Ecto neural progenitor cell (in vitro differentiated cells): ENCODE measurements around the gene SULT2B1.
"Not testable (repeated sequence)": the region's sequence is repeated elsewhere in the genome, so short reads cannot be mapped to it uniquely, and the experiment has no call there.

Experiments
- DNase-seq: peaks from one replicate; pipeline ENCODE4 v3.0.0-alpha.2; 2018; ENCODE audit warnings: low spot score

SULT2B1 gene

DNA sequence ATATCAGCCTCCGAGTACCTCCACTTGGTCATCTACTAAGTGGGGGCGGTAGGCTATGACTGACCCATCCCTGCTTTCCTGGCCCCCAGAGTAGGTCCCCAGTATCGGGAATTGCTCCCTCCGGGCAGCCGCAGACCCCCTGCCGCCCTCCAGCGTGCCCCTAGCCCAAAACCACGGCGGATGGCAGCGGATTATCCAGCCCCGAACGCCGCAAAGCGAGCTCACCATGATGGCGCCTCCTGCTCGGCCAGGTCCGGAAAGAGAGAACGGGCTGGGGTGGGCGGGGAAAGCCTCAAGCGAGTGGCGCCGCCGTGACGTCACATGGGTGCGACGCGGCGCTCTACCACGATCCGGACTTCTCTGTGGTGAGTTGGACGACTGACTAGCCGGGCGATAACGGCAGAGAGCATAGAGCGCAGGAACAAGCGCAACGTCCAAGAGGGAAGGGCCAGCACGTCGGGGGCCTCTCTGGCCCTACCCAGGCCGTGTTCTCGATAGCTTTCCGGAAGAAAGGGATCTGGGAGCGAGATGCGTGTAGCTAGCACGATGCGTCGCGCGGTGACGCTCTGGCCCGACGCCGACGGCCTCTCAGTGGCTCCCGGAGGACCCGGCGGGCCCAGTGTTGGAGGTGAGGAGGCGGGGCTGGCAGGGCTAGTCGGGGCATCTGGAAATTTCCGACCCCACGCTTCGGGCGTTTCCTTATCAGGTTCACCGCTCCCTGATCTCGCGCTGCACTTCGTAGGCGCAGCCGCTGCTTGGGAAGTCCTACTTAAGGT lies 67.1 kb downstream of the SULT2B1 start, which contains the start of the genes RPL18 and SPHK2:
Gene RPL18 (minus strand): TSS at position 263 of the 776 bp plus-strand sequence. CDS start 35 bp downstream, at position 228.
Gene SPHK2 (plus strand): TSS at position 591 of the 776 bp plus-strand sequence. CDS start 1,009 bp downstream, outside the sequence.
- DNase-seq, result peak; percentile 99

DNA sequence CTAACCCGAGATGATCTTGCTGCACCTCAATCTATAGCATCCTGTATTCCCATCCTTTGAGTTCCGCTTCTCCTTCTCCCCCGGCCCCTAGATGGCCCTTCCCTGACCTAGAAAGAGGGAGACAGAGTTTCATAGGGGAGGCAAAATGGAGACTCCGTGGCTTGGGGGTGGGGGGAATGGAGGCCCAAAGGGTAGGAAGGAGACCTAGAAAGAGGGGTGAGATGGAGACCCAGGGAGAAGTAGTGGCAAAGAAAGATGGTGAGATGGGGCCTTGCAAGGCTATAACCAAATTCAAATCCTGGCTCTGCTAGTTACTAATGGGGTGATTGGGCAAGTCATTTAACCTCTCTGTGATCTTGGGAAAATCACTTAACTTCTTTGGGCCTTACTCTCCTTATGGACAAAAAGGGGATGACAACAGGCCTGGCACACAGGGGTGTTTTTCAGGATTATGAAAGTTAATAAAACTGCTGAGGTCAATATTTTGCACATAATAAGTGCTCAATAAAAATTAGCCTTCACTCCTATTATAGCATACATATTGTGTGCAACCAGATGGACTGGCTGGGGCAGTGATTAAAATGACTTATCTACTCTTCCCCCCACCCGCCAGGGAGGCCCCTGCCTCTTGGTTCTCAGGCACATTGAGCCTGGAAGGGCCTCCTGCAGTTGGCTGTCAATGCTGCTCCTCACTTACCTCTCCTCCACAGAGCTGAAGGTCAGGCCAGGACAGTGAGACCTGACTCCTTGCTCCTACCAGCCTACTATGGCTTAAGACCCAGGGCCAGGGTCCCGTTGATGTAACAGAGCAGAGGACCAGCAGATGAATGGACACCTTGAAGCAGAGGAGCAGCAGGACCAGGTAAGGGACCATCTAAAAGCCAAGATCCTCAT lies 68.0 kb downstream of the SULT2B1 start:
- DNase-seq, result no peak

DNA sequence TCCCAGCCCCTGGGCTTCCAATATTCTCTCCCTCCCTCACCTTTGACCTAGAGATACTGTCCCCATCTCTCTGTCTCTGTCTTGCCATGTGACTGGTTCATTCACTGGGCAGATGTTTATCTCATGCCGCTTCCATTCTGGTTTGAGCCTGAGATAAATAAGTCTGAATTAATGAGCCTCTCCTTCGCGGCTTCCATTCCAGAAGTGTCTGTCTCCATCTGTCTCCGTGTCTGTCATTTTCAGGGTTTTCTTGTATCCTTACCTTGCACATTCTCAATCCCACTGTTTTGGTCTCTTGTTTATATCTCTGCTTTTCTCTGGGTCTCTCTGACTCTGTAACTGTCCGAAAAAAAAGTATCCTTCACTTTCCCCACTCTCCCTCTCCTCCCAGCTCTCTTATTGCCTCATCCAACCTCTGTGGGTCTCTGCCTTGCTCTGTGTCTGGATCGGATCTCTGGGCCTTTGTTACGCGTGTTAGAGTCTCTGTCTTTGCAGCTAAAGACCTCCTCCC lies 71.6 kb downstream of the SULT2B1 start:
- DNase-seq, result peak; percentile 45

DNA sequence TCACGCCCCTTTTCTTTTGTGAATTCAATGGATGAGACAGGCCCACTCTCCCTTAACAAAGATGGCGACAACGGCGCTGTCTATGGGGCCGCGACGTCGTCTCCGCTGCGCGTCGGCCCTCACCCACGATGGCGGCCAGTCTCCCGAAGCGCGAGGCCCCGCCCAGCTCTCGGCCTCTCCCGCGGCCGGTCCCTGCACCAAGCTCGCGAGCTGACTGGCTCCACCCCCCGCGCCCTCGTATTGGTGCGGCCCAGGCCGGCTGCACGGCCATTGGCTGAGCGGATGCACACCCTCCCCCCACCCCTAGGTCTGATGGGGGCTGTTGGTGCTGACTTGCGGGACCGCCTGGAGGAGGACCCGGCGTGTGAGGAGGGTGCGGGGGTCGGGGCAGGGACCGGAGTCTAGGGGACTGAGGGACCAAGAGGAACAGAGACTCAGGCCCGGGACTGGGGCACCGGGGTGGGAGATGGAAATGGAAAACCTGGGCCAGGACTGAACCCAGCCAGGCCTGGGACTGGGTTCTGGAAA lies 72.2 kb downstream of the SULT2B1 start:
- peak; percentile 99 for DNase-seq

DNA sequence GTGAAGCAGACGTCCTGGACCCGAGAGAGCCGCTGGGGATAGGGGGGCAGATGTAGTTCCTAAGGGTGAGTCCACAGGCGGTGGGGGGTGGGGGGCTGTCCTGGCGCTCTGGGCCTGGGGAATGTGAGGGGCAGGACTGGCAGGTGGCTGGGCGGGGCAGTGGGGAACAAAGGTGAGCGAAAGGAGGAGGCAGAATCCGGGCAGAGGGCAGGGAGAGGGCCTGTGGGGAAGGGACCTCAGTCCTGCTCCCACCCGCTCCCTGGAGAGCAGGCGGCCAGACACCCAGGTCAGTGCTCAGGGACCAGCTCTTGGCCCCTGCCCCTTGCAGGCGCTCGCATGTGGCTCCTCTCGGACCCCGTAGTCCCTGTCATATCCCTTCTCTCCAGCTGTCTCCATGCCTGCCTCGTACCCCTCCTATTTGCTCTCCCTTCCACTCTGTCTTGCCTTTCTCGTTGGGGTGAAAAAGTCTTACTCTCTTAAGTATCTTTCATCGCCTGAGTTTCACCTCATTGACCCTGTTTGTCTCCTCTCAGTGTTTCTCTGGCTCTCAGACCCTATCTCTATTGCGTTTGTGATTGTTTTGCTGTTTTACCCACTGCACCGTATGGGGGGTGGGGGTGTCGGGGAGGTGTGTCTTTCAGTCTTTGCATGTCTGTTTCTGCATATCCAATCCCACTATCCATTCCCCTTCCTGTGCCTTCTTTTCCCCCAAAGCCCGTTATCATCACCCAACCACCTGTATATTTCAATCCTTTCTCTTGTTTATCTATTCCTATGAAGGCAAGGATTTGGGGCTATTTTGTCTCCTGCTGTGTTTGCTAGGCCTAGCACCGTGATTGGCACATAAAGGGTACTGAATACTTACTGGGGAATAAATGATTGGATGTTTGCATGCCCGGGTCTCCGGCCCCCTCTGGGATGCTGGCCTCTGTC lies 73.1 kb downstream of the SULT2B1 start:
- DNase-seq, result no peak

DNA sequence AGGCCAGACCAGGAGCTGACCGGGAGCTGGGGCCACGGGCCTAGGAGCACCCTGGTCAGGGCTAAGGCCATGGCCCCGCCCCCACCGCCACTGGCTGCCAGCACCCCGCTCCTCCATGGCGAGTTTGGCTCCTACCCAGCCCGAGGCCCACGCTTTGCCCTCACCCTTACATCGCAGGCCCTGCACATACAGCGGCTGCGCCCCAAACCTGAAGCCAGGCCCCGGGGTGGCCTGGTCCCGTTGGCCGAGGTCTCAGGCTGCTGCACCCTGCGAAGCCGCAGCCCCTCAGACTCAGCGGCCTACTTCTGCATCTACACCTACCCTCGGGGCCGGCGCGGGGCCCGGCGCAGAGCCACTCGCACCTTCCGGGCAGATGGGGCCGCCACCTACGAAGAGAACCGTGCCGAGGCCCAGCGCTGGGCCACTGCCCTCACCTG lies 73.9 kb downstream of the SULT2B1 start:
- DNase-seq, result no peak

DNA sequence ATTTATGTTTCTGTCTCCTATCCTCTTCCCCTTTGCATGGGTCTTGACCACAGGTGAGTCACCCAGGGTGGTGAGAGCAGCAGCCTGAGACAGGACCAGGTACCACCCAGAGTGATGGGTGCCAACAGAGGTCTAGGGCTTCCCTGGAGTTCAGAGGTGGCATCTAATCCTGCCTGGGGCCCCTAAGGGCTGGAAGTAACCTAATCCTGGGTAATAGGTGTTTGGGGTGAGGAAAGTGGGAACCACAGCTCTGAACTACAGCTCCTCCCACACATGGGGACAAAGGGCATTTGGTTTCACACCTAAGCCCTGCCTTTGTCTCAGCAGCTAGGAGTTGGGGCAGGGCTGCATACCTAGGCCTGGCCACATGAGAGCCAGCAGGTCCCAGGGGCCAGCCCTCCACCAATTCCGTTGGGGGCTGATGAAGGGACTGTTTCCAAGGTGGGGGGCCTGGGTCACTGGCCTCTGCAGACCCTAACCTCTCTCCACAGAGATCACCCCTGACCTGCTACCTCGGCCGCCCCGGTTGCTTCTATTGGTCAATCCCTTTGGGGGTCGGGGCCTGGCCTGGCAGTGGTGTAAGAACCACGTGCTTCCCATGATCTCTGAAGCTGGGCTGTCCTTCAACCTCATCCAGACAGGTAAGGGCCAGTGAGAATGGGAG lies 75.4 kb downstream of the SULT2B1 start:
- DNase-seq, result no peak

DNA sequence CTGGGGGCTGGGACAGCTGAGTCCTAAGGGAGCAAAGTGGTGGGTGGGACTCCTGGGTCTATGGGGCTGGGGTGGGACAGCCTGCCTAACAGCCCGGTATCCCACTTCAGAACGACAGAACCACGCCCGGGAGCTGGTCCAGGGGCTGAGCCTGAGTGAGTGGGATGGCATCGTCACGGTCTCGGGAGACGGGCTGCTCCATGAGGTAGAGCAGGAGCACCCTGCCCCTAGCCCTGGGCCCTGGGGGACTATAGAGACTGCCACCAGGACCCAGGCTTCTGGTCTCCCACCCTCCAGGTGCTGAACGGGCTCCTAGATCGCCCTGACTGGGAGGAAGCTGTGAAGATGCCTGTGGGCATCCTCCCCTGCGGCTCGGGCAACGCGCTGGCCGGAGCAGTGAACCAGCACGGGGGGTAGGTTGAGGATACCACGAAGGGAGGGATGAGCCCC lies 75.9 kb downstream of the SULT2B1 start:
- DNase-seq, result no peak

DNA sequence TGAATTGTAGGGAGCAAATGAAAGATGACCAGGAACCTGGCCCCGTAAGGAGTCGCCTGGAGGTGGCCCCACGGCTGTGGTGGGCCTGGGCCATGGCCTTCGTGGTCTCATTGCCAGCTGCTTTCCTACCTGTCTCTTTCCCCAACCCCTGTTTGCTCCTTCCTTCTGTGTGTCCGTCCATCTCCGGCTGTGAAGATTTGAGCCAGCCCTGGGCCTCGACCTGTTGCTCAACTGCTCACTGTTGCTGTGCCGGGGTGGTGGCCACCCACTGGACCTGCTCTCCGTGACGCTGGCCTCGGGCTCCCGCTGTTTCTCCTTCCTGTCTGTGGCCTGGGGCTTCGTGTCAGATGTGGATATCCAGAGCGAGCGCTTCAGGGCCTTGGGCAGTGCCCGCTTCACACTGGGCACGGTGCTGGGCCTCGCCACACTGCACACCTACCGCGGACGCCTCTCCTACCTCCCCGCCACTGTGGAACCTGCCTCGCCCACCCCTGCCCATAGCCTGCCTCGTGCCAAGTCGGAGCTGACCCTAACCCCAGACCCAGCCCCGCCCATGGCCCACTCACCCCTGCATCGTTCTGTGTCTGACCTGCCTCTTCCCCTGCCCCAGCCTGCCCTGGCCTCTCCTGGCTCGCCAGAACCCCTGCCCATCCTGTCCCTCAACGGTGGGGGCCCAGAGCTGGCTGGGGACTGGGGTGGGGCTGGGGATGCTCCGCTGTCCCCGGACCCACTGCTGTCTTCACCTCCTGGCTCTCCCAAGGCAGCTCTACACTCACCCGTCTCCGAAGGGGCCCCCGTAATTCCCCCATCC lies 76.7 kb downstream of the SULT2B1 start:
- DNase-seq, result no peak

DNA sequence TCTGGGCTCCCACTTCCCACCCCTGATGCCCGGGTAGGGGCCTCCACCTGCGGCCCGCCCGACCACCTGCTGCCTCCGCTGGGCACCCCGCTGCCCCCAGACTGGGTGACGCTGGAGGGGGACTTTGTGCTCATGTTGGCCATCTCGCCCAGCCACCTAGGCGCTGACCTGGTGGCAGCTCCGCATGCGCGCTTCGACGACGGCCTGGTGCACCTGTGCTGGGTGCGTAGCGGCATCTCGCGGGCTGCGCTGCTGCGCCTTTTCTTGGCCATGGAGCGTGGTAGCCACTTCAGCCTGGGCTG lies 77.3 kb downstream of the SULT2B1 start:
- no peak for DNase-seq

DNA sequence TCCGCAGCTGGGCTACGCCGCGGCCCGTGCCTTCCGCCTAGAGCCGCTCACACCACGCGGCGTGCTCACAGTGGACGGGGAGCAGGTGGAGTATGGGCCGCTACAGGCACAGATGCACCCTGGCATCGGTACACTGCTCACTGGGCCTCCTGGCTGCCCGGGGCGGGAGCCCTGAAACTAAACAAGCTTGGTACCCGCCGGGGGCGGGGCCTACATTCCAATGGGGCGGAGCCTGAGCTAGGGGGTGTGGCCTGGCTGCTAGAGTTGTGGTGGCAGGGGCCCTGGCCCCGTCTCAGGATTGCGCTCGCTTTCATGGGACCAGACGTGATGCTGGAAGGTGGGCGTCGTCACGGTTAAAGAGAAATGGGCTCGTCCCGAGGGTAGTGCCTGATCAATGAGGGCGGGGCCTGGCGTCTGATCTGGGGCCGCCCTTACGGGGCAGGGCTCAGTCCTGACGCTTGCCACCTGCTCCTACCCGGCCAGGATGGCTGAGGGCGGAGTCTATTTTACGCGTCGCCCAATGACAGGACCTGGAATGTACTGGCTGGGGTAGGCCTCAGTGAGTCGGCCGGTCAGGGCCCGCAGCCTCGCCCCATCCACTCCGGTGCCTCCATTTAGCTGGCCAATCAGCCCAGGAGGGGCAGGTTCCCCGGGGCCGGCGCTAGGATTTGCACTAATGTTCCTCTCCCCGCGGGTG lies 77.8 kb downstream of the SULT2B1 start:
- DNase-seq, result peak; percentile 93

DNA sequence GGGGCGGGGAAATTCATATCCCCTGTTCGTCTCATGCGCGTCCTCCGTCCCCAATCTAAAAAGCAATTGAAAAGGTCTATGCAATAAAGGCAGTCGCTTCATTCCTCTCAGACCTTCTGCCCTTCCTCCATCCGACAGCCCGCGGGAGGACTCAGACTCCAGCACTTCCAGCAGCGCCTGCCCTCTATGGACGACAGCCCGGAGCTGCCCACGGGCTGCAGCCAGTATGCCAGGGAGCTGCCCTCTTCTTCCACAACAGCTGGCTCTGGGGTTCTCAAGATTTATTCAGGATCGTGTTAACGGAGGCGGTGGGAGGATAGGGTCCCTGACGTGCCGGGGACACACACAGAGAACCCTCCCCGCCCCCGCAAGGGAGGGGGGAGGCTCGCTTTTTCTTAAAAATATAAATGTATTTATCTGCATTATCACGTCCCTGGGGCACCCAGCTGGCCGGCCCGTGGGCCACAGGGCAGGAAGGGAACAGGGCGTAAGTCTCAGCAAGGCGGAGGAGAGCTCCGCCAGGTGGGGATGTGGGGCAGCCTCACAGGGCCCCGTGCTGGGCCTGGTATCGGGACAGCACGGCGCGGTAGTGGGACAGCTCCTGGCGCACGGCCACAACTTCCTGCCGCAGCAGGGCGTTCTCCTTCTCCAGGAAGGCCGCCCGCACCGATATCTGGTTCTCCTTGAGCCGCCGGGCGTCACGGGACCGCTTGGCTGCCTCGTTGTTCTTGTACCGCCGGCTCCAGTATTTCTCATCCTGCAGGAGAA lies 78.5 kb downstream of the SULT2B1 start:
- DNase-seq, result peak; percentile 72

DNA sequence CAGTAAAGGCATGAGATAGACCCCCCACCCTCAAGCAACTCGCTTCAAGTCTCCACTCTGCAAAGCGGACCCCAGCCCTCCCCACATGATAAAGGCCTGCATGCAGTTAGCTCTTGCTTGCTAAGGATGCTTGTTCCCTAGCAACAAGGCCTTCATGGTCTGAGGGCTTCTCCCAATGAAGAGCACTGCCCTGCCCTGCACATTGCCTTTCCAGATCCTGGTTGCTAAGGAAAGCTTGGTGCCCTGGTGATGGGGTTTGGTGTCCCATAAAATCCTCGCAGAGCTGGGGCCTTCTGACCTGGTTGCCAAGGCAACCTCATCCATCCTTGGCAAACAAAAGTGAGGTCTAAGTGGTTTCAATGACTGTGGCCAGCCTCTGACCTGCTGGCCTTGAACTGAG lies 79.3 kb downstream of the SULT2B1 start:
- no peak for DNase-seq

DNA sequence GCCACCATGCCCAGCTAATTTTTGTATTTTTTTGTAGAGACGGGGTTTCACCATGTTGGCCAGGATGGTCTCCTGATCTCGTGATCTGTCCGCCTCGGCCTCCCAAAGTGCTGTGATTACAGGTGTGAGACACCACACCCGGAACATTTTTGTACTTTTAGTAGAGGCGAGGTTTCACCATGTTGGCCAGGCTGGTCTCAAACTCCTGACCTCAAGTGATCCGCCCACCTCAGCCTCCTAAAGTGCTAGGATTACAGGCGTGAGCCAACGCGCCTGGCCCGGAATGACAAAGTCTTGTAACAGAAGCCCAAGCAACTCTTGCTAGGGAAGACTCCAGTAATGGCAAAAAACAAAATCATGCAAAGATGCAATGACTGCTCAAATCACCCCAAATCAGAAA lies 80.3 kb downstream of the SULT2B1 start:
- not testable (repeated sequence) for DNase-seq

DNA sequence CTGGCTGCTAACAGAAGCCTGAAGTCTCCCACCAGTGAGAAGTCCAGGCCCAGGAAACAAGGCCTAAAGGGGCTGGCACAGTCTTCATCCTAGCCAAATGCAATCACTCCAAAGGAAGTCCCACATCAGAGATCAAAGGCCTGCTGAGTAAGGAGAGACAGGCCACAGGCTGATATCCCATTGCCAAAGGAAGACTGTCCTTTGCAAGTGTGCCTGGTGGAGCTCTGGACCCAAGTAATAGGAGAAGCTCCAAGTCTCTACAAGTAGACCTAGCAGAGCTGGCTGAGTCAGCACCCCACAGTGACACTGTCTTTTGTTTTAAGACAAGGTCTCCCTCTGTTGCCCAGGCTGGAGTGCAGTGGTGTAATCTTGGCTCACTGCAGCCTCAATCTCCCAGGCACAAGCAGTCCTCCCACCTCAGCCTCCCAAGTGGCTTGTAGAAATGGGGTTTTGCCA lies 80.7 kb downstream of the SULT2B1 start:
- no peak for DNase-seq

DNA sequence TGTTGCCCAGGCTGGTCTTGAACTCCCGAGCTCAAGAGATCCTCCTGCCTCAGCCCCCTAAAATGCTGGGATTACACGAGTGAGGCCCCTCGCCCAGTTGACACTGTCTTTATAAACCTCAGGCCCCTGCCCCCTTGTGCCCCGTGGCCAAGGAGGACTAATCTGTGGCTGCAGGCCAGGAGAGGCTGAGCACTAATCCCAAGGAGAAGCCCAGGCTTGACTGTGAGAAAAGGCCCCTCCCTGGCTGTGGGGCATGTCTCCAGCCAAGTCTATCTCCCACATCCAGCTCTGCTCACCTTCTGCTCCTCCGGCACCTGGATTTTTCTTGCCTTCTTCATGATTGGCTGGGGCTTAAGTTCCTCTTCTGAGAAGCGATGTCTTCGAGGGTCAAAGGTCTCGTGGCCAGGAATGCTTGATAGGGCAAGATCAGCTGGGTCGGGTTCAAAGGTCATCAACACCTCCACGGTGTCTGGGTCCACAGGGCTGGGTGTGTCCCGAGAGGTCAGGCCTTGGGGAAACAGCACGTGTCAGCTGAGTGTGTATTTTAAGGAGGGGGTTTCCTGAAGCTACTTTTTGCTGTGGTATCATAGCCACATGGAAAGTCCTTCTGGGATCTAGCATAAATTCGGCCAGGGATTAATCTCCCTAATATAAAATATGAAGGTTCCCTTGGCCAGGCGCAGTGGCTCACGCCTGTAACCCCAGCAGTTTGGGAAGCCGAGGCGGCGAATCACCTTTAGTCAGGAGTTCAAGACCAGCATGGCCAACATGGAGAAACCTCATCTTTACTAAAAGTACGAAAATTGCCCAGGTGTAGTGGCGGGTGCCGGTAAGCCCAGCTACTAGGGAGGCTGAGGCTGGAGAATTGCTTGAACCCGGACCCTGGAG lies 81.4 kb downstream of the SULT2B1 start:
- no peak for DNase-seq

DNA sequence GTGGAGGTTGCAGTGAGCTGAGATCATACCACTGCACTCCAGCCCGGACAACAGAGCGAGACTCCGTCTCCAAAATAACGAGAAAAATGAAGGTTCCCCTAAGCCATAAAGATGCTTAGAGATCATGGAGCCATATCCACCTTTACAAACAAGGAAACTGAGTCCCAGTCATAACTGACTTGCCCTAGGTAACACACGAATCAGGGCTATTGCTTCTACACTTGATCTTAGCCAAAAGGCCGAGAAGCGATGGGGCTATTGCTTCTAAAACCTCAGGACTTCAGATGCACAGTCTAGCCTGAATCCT lies 82.0 kb downstream of the SULT2B1 start:
- DNase-seq, result no peak
